ENCODE measurements around the gene LEP.

- TF ChIP-seq POLR2A (IDR thresholded peaks at IDR 0.05) (no peak), POLR2AphosphoS5 (IDR thresholded peaks at IDR 0.05) (no peak), CTCF (IDR thresholded peaks at IDR 0.05) (no peak)
Measured at GRCh38 chr7:128275681-128276080, 34.6 kb downstream of the LEP start.
